RCC 7860 (cell line): ENCODE data around the gene GOLPH3.
"Not testable (repeated sequence)": the region's sequence is repeated elsewhere in the genome, so short reads cannot be mapped to it uniquely, and the experiment has no call there.

Experiments used
- DNase-seq: peaks from one replicate; pipeline ENCODE4 v3.0.0-alpha.2; 2015; ENCODE audit warnings: low spot score
- FAIRE-seq: peaks from 2 replicates; lab custom pipeline; 2012; peaks lifted over from hg19 to GRCh38; lab: Jason Lieb, UNC

GOLPH3 gene

GRCh38 chr5:32100691-32101302, 73.3 kb downstream of the GOLPH3 start:
- FAIRE-seq (no peak), DNase-seq (no peak)

DNA sequence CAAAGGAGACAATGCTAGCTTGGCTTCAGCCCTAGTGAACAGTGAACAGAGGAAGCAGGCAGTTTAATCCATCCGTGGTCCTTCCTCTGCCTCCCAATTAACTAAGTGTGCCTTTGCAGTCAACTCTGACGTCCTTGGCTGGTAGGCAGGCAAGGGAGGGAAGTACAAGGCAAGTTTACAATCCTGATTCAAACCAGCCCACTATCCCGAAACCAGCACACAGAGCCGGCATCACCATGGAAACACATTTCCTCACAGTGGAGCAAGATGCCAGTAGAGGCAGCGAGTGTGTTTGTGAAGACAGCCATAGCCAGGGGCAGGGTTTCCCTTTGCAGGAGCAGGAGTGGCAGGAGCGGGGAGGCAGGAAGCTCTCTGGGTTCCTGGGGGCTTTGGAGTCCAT, 73.9 kb downstream of the GOLPH3 start:
- no peak for DNase-seq
- no peak for FAIRE-seq

DNA sequence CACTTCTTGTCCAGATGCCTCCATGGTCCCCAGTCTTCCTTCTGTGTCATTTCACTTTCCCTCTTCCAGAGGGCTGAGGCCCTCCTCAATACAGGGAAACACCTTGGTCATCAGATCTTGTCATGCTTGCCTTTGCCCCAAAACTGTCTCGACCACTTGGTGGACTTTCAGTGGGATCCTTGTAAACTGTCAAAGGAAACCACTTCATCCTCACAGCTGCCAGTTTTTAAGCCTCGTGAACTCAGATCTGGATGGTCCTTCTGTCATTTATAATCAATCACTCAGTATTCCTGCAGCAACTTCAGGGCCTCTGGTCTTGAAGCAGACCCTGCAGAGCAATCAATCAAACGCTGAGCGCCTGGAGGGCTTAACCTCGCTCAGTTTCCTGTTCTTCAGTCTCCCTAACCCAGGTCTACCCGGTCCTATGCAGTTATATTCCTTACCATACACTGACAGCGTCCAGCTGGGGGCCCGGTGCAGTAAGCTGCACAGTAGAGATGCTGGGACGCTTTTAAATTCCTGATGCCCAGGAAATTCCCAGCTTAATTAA, 74.6 kb downstream of the GOLPH3 start:
- DNase-seq (no peak), FAIRE-seq (no peak)

DNA sequence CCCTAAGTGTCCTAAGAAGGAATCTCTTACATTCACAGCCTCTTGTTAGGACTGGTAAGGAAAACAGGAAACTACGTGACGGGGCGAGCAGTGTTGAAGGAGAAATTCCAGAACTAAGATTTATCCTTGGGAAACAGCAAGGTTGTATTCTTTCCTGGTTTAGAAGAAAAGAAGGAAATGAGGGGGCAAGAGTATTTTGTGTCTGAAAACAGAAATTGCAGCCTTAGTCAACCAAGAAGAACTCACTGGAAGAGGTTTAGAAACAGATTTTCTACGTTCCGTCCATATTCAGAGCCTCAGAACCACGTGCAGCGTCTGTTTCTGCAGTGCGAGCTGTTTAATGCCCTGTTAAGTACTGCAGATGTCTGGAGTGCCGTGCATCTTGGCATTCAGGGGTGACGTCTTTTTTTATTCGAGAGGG, 75.2 kb downstream of the GOLPH3 start:
- FAIRE-seq: no peak
- no peak for DNase-seq

GRCh38 chr5:32098291-32098690, 75.8 kb downstream of the GOLPH3 start:
- FAIRE-seq: no peak
- no peak for DNase-seq

- FAIRE-seq (no peak), DNase-seq (no peak)
Observed at GRCh38 chr5:32096891-32097595, 77.1 kb downstream of the GOLPH3 start.

GRCh38 chr5:32095261-32095671, 78.9 kb downstream of the GOLPH3 start:
- DNase-seq (no peak), FAIRE-seq (no peak)

GRCh38 chr5:32094691-32095090, 79.4 kb downstream of the GOLPH3 start:
- FAIRE-seq: no peak

DNA sequence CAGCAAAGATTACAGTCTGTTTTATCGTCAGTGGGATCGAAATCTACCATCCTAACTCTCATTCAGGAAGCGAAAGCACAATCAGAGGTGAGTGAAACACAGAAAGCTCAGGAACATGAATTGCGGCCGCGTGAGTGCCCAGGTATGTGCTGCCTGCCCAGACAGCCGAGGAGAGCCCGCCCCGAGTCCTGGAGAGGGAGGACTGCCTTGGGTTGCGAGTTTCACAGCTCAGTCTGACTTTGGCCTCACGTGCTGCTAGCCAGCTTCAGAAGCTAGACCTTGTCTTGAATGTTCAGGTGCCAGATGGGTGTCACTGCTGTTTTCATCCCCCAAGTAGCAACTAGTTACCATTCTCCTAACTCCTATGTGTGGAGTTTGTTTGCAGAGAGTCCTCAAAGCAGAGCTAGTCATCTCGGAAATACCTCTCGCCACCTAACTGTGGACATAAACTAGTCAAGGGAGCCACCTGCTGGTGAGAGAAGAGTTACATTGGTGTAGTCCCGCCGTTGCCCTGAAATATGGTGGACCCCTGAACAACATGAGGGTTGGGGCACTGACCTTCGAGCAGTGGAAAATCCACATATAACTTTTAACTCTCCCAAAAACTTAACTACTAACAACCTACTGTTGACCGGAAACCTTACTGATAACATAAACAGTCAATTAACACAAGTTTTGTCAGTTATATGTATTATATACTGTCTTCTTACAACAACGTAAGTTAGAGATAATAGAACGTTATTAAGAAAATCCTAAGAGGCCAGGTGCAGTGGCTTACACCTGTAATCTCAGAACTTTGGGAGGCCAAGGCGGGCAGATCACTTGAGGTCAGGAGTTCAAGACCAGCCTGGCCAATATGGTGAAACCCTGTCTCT, 80.9 kb downstream of the GOLPH3 start:
- FAIRE-seq (peak; percentile 50), DNase-seq (peak; percentile 77)

More at GRCh38 chr5:32094691-32095090, 79.4 kb downstream of the GOLPH3 start:
- DNase-seq: no peak

DNA sequence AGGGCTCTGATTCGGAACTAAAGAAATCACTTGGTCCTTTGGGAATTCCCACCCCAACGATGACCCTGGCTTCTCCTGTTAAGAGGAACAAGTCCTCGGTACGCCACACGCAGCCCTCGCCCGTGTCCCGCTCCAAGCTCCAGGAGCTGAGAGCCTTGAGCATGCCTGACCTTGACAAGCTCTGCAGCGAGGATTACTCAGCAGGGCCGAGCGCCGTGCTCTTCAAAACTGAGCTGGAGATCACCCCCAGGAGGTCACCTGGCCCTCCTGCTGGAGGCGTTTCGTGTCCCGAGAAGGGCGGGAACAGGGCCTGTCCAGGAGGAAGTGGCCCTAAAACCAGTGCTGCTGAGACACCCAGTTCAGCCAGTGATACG, 83.4 kb downstream of the GOLPH3 start:
- DNase-seq: no peak
- no peak for FAIRE-seq

GRCh38 chr5:32090026-32090754, 83.9 kb downstream of the GOLPH3 start:
- FAIRE-seq: no peak
- DNase-seq: no peak

DNA sequence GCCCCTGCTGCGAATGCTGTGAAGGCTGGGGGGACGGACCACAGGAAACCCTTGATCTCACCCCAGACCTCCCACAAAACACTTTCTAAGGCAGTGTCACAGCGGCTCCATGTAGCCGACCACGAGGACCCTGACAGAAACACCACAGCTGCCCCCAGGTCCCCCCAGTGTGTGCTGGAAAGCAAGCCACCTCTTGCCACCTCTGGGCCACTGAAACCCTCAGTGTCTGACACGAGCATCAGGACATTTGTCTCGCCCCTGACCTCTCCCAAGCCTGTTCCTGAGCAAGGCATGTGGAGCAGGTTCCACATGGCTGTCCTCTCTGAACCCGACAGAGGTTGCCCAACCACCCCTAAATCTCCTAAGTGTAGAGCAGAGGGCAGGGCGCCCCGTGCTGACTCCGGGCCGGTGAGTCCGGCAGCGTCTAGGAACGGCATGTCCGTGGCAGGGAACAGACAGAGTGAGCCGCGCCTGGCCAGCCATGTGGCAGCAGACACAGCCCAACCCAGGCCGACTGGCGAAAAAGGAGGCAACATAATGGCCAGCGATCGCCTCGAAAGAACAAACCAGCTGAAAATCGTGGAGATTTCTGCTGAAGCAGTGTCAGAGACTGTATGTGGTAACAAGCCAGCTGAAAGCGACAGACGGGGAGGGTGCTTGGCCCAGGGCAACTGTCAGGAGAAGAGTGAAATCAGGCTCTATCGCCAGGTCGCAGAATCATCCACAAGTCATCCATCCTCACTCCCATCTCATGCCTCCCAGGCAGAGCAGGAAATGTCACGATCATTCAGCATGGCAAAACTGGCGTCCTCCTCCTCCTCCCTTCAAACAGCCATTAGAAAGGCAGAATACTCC, 84.7 kb downstream of the GOLPH3 start:
- DNase-seq (no peak), FAIRE-seq (no peak)

DNA sequence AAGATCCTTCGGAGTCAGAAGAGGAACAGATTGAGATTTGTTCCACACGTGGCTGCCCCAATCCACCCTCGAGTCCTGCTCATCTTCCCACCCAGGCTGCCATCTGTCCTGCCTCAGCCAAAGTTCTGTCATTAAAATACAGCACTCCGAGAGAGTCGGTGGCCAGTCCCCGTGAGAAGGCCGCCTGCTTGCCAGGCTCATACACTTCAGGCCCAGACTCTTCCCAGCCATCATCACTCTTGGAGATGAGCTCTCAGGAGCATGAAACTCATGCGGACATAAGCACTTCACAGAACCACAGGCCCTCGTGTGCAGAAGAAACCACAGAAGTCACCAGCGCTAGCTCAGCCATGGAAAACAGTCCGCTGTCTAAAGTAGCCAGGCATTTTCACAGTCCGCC, 85.9 kb downstream of the GOLPH3 start:
- DNase-seq (no peak), FAIRE-seq (no peak)

GRCh38 chr5:32087086-32088082, 86.7 kb downstream of the GOLPH3 start:
- no peak for FAIRE-seq
- no peak for DNase-seq

- no peak for DNase-seq
- no peak for FAIRE-seq
Observed at GRCh38 chr5:32083981-32084430, 90.1 kb downstream of the GOLPH3 start.

- DNase-seq (no peak), FAIRE-seq (no peak)
Observed at GRCh38 chr5:32082701-32083100, 91.4 kb downstream of the GOLPH3 start.

DNA sequence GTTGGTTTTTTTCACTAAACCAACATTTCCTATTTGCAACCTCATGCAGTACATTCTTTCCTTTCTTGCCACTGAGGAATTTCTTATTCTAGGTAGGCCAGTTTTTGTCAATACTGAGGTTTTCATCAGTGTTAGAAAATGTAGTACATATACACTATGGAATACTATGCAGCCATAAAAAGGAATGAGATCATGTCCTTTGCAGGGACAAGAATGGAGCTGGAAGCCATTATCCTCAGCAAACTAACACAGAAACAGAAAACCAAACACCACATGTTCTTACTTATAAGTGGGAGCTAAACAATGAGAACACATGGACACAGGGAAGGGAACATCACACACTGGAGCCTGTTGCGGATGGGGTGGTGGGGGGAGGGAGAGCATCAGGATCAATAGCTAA, 93.6 kb downstream of the GOLPH3 start:
- FAIRE-seq, DNase-seq: not testable (repeated sequence)

DNA sequence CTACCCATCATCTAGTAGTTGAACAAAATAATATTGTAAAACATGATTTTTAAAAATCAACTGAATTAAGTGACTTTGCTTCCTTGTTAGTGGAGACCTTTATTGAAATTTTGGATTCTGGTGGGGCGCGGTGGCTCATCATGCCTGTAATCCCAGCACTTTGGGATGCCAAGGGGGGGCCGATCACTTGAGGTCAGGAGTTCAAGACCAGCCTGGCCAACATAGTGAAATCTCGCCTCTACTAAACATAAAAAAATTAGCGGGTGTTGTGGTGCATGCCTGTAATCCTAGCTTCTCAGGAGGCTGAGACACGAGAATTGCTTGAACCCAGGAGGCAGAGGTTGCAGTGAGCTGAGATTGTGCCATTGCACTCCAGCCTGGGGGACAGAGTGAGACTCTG, 95.3 kb downstream of the GOLPH3 start:
- not testable (repeated sequence) for FAIRE-seq, DNase-seq
